Fibroblast of the aortic adventitia (primary cell): Measurements from ENCODE around the gene SPEG. TPM values are rescaled to one million over a fixed set of nuclear protein-coding genes. Genes with fewer than 3 reads are reported as not detected.
"Not testable (repeated sequence)": the region's sequence is repeated elsewhere in the genome, so short reads cannot be mapped to it uniquely, and the experiment has no call there.

Experiments used
- DNase-seq: peaks from one replicate; pipeline ENCODE4 v3.0.0-alpha.2; 2010; ENCODE audit warnings: low read depth
- H3K4me3 ChIP-seq: 2 replicates; pipeline ENCODE4 v1.5.1; 2011; ENCODE audit warnings: low read depth, mild to moderate bottlenecking, control low read depth, low read length, moderate library complexity
- total RNA-seq: library from RNA; depleted of rRNA; stranded (reverse); fragments of >200 nt; gene quantifications from 2 replicates; pipeline ENCODE4 v1.2.3, GENCODE V29; 2012; ENCODE audit warnings: low replicate concordance
- TF ChIP-seq, protein P1 (sequence below): IDR thresholded peaks from 2 replicates; pipeline ENCODE4 v1.5.1; 2011; ENCODE audit warnings: mild to moderate bottlenecking, low read length, control low read depth, inconsistent platforms; ENCODE audit not compliant: insufficient read depth

SPEG gene
- total RNA-seq, 1 donor: 22.7 TPM

DNA sequence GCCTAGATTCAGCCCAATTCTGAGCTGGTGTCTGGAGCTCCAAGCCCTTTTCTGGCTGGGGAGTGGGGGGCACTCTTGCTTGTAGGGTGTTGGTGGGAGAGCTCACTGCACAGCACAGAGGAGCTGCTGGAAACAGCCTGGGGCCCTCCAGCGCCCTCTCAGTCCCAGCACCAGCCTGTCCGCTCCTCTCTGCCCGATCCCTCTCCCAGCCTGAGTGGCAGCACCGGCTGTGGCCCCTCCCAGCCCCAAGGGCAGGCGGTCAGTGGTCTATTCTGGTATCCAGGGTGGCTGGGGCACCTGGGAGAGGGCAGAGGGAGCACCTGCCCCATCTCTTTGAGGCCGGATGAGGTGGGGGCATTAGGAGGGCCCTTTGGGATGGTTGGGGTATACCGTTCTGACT, 29.7 kb upstream of the SPEG start:
- H3K4me3 ChIP-seq: no peak overlapping the region
- TF ChIP-seq, protein P1, sequence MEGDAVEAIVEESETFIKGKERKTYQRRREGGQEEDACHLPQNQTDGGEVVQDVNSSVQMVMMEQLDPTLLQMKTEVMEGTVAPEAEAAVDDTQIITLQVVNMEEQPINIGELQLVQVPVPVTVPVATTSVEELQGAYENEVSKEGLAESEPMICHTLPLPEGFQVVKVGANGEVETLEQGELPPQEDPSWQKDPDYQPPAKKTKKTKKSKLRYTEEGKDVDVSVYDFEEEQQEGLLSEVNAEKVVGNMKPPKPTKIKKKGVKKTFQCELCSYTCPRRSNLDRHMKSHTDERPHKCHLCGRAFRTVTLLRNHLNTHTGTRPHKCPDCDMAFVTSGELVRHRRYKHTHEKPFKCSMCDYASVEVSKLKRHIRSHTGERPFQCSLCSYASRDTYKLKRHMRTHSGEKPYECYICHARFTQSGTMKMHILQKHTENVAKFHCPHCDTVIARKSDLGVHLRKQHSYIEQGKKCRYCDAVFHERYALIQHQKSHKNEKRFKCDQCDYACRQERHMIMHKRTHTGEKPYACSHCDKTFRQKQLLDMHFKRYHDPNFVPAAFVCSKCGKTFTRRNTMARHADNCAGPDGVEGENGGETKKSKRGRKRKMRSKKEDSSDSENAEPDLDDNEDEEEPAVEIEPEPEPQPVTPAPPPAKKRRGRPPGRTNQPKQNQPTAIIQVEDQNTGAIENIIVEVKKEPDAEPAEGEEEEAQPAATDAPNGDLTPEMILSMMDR: no peak
- DNase-seq: no peak

DNA sequence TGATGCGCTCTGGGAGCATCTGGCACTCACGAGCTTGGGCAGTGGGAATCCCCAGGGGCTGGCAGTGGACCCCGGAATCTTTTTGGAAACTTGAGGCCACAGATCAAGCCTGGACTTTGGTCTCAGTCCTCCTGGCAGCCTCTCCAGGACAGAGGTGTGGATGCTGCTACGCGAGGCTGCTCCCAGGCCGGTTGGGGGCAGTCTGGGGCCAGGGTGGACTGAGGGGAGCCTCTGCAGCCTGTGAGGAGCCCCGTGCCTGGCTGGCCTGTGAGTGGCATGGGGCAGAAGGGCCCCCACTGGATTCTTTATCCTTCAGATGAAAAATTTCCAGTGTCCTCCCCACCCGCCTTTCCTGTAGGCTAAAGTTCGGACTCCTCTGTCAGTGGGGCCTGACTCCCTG, 29.2 kb upstream of the SPEG start:
- DNase-seq: no peak
- TF ChIP-seq, protein P1: no peak
- H3K4me3 ChIP-seq: no peak overlapping the region

DNA sequence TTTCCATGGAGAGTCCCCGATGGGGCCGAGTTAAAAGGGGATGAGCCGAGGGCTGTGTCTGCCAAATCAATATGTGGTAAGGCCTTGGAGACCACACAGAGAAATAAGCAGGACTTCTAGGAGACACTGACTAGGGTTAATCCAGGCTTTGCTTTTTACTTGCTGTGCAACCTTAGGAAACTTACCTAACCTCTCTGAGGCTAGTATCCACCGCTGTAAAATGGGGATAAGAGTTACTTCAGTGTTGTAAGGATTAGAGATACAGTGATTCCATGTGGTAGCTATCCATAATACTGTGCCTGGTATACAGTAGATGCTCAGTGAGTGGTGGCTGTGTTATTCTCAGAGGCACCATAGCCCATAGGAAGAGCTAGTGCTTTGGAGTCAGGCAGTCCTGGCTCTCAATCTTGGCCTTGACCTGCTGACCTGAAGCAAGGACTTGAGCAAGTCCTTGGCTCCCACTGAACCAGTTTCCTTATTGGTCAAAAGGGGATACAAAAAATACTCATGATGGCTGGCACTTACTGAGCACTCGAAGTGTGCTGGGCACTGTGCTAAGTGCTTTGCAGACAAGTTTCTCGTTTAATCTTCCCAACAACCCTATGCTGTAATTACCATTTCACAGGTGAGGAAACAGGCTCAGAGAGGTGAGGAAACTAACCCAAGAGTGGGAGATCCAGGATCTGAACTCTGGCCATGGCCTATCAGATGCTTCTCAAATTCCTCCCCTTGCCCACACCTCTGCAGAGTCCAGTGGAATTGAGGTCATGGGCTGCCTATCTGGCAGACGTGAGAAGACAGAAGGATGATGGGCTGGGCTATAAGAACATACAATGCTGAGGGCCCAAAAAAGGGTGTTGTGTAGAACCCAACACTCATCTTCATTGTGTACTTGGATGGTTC, 28.4 kb upstream of the SPEG start:
- peak; percentile 8 for DNase-seq
- TF ChIP-seq, protein P1: no peak

DNA sequence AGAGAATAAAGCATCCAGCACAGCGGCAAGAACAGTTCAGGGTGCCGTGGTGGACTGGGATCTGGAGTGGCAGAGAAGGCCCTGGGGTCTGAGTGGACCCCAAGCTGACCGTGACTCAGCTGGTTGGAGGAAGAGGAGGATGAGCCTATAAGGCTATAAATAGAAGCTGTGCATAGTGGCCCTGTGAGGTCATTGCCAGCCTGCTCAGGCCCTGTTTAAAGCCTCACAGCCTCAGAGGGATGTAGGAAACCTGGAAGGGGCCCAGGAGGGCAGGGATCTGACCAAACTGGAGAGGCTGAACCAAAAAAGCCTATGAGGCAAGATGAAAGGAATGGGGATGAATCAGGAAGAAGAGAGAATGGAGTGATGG, 27.8 kb upstream of the SPEG start:
- H3K4me3 ChIP-seq: no peak overlapping the region
- peak; percentile 95 for DNase-seq
- TF ChIP-seq, protein P1: no peak

More for the DNA sequence above, 28.4 kb upstream of the SPEG start:
- no peak overlapping the region for H3K4me3 ChIP-seq

DNA sequence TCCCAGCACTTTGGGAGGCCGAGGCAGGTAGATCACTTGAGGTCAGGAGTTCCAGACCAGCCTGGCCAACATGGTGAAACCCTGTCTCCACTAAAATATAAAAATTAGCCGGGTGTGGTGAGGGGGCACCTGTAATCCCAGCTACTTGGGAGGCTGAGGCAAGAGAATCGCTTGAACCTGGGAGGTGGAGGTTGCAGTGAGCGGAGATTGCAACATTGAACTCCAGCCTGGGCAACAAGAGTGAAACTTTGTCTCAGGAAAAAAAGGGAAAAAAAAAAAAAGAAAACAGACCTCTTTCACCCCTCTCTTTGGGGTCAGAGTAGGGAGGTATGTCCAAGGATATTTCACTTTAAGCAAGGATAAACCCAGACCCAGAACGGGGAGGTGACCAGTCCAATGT, 27.3 kb upstream of the SPEG start:
- H3K4me3 ChIP-seq, DNase-seq: not testable (repeated sequence)

DNA sequence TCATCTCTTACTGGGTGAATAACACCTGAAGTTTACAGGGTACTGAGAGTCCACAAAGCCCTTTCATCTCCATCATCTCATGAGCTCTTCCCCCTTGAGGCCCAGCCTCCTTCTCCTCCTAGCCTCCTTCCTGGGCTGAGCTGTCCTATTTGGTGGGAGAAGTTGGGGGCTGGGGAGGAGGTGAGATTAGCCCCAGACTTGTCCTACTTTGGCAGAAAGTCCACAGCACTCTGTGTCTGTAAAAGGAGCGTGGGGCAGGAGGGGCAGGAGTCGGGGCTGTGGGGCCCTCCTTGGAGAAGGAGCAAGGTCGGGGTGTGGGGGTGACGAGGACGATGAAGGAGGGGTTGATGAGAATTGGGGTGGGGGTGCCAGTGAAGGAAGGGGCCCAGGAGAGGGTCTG, 26.4 kb upstream of the SPEG start:
- no peak for DNase-seq
- no peak overlapping the region for H3K4me3 ChIP-seq
- TF ChIP-seq, protein P1: no peak

DNA sequence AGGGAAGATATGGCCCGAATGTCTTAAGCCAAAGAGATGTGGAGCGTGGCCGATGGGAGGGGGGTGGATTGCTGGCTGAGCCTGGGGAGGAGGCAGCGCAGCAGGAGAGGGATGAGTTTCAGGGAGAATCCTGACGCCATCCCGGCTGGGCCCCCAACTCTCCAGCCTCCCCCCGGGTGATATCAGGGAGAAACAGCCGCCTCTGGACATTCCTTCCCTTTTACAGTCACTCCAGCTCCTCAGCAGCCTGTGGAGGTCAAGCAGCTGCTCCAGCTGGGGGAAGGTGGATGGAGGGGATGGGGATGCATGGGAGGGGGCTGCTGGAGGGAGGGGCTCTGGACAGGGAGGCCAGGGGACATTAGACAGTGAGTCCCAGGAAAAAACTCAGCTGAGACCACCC, 26.0 kb upstream of the SPEG start:
- TF ChIP-seq, protein P1: no peak
- no peak for DNase-seq
- H3K4me3 ChIP-seq: no peak overlapping the region
